ENCODE data around the gene ARHGEF28.

DNA sequence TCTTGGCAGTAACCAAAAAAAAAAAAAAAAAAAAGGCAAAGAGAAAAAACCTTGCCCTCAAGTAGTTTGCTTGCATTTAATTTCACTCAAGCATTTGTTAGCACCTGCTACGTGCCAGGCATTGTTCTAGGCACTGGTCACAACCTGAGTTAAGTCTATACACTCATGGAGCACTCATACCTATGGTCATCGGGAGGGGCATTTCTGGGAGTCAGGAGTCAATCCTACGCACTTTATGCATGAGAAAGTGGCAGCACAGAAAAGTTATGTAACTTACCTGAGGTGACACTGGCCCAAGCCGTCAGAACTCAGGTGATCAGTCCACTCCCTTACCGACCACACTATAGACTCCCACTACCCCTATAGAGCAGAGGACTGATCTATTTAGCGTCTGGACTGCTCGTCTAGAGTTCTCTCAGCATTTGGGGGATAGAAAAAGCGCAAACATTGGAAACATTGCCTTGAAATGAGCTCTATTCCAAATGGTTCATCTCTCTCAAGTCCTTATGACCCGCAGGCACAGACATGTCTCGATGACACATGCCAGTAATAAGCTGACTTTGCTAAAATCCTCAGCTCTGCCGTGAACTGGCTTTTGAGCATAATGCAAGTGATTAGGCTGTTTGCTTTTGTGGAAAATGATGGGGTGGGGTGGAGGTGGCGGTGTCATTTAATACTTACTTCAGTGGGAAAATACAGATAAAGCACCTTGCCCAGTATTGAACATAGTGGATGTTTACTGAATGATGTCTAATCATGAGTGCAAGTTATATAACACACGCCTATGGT, 160.2 kb downstream of the ARHGEF28 start:
- no peak for TF ChIP-seq POLR2AphosphoS5 (IDR thresholded peaks at IDR 0.05; ENCODE audit: low read depth, low read length)
- no peak for TF ChIP-seq SIN3A (IDR thresholded peaks at IDR 0.05; ENCODE audit: borderline replicate concordance, insufficient read depth, low read length)
- TF ChIP-seq TAF1 (IDR thresholded peaks at IDR 0.05; ENCODE audit: borderline replicate concordance, insufficient read depth, low read length): no peak
- TF ChIP-seq, protein P1, sequence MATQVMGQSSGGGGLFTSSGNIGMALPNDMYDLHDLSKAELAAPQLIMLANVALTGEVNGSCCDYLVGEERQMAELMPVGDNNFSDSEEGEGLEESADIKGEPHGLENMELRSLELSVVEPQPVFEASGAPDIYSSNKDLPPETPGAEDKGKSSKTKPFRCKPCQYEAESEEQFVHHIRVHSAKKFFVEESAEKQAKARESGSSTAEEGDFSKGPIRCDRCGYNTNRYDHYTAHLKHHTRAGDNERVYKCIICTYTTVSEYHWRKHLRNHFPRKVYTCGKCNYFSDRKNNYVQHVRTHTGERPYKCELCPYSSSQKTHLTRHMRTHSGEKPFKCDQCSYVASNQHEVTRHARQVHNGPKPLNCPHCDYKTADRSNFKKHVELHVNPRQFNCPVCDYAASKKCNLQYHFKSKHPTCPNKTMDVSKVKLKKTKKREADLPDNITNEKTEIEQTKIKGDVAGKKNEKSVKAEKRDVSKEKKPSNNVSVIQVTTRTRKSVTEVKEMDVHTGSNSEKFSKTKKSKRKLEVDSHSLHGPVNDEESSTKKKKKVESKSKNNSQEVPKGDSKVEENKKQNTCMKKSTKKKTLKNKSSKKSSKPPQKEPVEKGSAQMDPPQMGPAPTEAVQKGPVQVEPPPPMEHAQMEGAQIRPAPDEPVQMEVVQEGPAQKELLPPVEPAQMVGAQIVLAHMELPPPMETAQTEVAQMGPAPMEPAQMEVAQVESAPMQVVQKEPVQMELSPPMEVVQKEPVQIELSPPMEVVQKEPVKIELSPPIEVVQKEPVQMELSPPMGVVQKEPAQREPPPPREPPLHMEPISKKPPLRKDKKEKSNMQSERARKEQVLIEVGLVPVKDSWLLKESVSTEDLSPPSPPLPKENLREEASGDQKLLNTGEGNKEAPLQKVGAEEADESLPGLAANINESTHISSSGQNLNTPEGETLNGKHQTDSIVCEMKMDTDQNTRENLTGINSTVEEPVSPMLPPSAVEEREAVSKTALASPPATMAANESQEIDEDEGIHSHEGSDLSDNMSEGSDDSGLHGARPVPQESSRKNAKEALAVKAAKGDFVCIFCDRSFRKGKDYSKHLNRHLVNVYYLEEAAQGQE (IDR thresholded peaks at IDR 0.05; ENCODE audit: insufficient read depth in 1 of 2, low read depth in 2 of 2, low read length in 2 of 2): no peak
- no peak for TF ChIP-seq FOXP2 (optimal IDR thresholded peaks at IDR 0.05; ENCODE audit: borderline replicate concordance, extremely low read depth, extremely low read length, insufficient read depth)
